A673 (cell line): ENCODE data around the gene HMOX1.

Source experiments
- CTCF ChIP-seq: fragments of 300-800, 200-600 bp; sonication (generic); conservative IDR thresholded peaks from 2 replicates; pipeline ENCODE4 v1.5.1; 2017; ENCODE audit warnings: low read depth, mild to moderate bottlenecking, antibody characterized with exemption, low read length, moderate library complexity, mixed read lengths
- EZH2 ChIP-seq: fragments of 200-600 bp; sonication (generic); IDR thresholded peaks from 2 replicates; pipeline ENCODE4 v1.6.1; 2017; ENCODE audit warnings: borderline replicate concordance, low read depth, mild to moderate bottlenecking, mixed read lengths, antibody characterized with exemption, low read length; ENCODE audit not compliant: poor library complexity, severe bottlenecking

GRCh38 chr22:35422145-35422544 is 41.2 kb downstream of the HMOX1 start:
- TF ChIP-seq CTCF = no peak
- TF ChIP-seq EZH2 = no peak
